Measurements from ENCODE around the gene MPP2.

- no peak for TF ChIP-seq EZH2 (IDR thresholded peaks at IDR 0.05; ENCODE audit: borderline replicate concordance)
- TF ChIP-seq EZH2phosphoT487 (IDR thresholded peaks at IDR 0.05; ENCODE audit: low read depth, severe bottlenecking, unreplicated experiment): no peak
Measured at GRCh38 chr17:43829738-43830137, 77.6 kb downstream of the MPP2 start.

Measured in hepatocyte (in vitro differentiated cells).